B cell (primary cell): ENCODE measurements around the gene NPRL2. TPM values are rescaled to one million over a fixed set of nuclear protein-coding genes. Genes with fewer than 3 reads are reported as not detected.
A peak's percentile ranks its signal among the peaks of the same experiment; 100 is the strongest.

Experiments
- ATAC-seq: fragments of 200-7000 bp; cut with Tn5 transposase; one replicate; pipeline ENCODE4 v1.10.0; 2021; ENCODE audit warnings: low read depth, mild to moderate bottlenecking, moderate number of reproducible peaks, moderate library complexity
- CTCF ChIA-PET: fragments of 350-600 bp; sonication (Branson Sonifier 250); formaldehyde crosslinking; loops from one replicate; lab custom pipeline; 2021; ENCODE audit warnings: antibody characterized with exemption, inconsistent platforms; lab: Charles Lee
- POLR2A ChIA-PET: fragments of 350-600 bp; sonication (Branson Sonifier 250); formaldehyde crosslinking; loops from one replicate; lab custom pipeline; 2021; ENCODE audit warnings: antibody characterized with exemption; lab: Charles Lee
- DNase-seq: peaks from one replicate; pipeline ENCODE4 v3.0.0; 2013
- H2AFZ ChIP-seq: 2 replicates; pipeline ENCODE4 v1.6.1; 2012; ENCODE audit warnings: mild to moderate bottlenecking, low read depth, low read length; ENCODE audit not compliant: insufficient read depth, poor library complexity, severe bottlenecking
- H3K27ac ChIP-seq, 2 donors: 1 replicate in 1 of 2; 2 replicates in 1 of 2; pipeline ENCODE4 v1.5.1; 2012 to 2013; ENCODE audit warnings: low read length in 2 of 2, mild to moderate bottlenecking in 2 of 2, moderate library complexity in 1 of 2
- H3K27me3 ChIP-seq, 4 experiments: fragments of 200-600 bp in 1 of 4; sonication (generic) in 1 of 4; replicated peaks in 1 of 4; 1 replicate in 2 of 4; 2 replicates in 2 of 4; pipeline versions ENCODE4 v1.6.1 to v1.7.0; 2013 to 2016; ENCODE audit warnings: low read length in 3 of 4, mild to moderate bottlenecking in 2 of 4, mixed read lengths in 1 of 4, moderate library complexity in 1 of 4; ENCODE audit not compliant: insufficient read depth in 4 of 4, control insufficient read depth in 3 of 4; ENCODE audit errors: control extremely low read depth in 1 of 4
- H3K36me3 ChIP-seq, 2 experiments: replicated peaks in 1 of 2; 1 replicate in 1 of 2; 2 replicates in 1 of 2; pipeline versions ENCODE4 v1.6.1 to v1.7.1; 2013; ENCODE audit warnings: low read length in 1 of 2; ENCODE audit not compliant: insufficient read depth in 2 of 2, control insufficient read depth in 1 of 2; ENCODE audit errors: control extremely low read depth in 1 of 2, extremely low read depth in 1 of 2
- H3K4me1 ChIP-seq, 2 donors: fragments of 200-600 bp in 1 of 2; sonication (generic) in 1 of 2; 1 replicate in 1 of 2; 2 replicates in 1 of 2; pipeline versions ENCODE4 v1.5.1 to v1.6.1; 2013 to 2017; ENCODE audit warnings: low read length in 2 of 2; ENCODE audit not compliant: control insufficient read depth in 2 of 2, insufficient read depth in 2 of 2
- H3K4me2 ChIP-seq: replicated peaks from 2 replicates; pipeline ENCODE3; 2012; ENCODE audit warnings: mild to moderate bottlenecking, low read depth, low read length; ENCODE audit not compliant: poor library complexity, severe bottlenecking
- H3K4me3 ChIP-seq, 5 experiments: fragments of 200-600 bp in 1 of 5; sonication (generic) in 1 of 5; 1 replicate in 3 of 5; 2 replicates in 2 of 5; pipeline versions ENCODE4 v1.5.1 to v1.7.0; 2011 to 2016; ENCODE audit warnings: low read length in 4 of 5, mild to moderate bottlenecking in 4 of 5, low read depth in 2 of 5, control low read depth in 1 of 5, moderate library complexity in 1 of 5; ENCODE audit not compliant: insufficient read depth in 1 of 5; ENCODE audit errors: control extremely low read depth in 1 of 5, extremely low read depth in 1 of 5
- H3K79me2 ChIP-seq: fragments of 200-600 bp; sonication (generic); one replicate; pipeline ENCODE4 v1.6.0; 2016; ENCODE audit warnings: low read length; ENCODE audit not compliant: control insufficient read depth, insufficient read depth
- H3K9ac ChIP-seq: fragments of 200-600 bp; sonication (generic); 2 replicates; pipeline ENCODE4 v1.6.1; 2017; ENCODE audit warnings: mild to moderate bottlenecking, low read length, moderate library complexity
- H3K9me3 ChIP-seq, 3 donors: one replicate each; pipeline versions ENCODE4 v1.6.1 to v1.7.1; 2013; ENCODE audit warnings: low read length in 2 of 3; ENCODE audit not compliant: control insufficient read depth in 2 of 3, insufficient read depth in 1 of 3; ENCODE audit errors: control extremely low read depth in 1 of 3
- H4K20me1 ChIP-seq: 2 replicates; pipeline ENCODE4 v1.6.0; 2012; ENCODE audit warnings: mild to moderate bottlenecking, low read length; ENCODE audit not compliant: insufficient read depth, control insufficient read depth, poor library complexity, severe bottlenecking
- H3K27ac Mint-ChIP-seq: one replicate; pipeline ENCODE4 v1.8.0; 2021; ENCODE audit warnings: mixed read lengths
- H3K27me3 Mint-ChIP-seq: one replicate; pipeline ENCODE4 v1.8.0; 2021; ENCODE audit warnings: mixed read lengths
- H3K4me1 Mint-ChIP-seq: one replicate; pipeline ENCODE4 v1.8.0; 2021; ENCODE audit warnings: mixed read lengths
- H3K4me3 Mint-ChIP-seq: one replicate; pipeline ENCODE4 v1.8.0; 2021; ENCODE audit warnings: mixed read lengths
- H3K9me3 Mint-ChIP-seq: one replicate; pipeline ENCODE4 v1.8.0; 2022; ENCODE audit warnings: mixed read lengths; ENCODE audit not compliant: insufficient read depth
- EZH2 ChIP-seq: IDR thresholded peaks from 2 replicates; pipeline ENCODE4 v1.6.1; 2012; ENCODE audit warnings: borderline replicate concordance, low read depth, mild to moderate bottlenecking, moderate library complexity, low read length; ENCODE audit not compliant: insufficient read depth, poor library complexity, severe bottlenecking
- WGBS: methylation state at CpG from one replicate; pipeline ENCODE4 v1.1.5; 2013; ENCODE audit warnings: missing lambda C conversion rate; ENCODE audit not compliant: insufficient coverage; 5-methylcytosine and 5-hydroxymethylcytosine counted together
- intact Hi-C: fragments of 100-400 bp; cut with micrococcal nuclease; formaldehyde crosslinking; loops from one replicate; pipeline ENCODE4 v1.10.0; 2022
- polyA plus RNA-seq: library from polyadenylated mRNA; depleted of rRNA; stranded (reverse); fragments of >200 nt; gene quantifications from 2 replicates; pipeline ENCODE4 v1.2.3, GENCODE V29; 2012
- total RNA-seq, 2 donors: library from RNA; stranded (reverse); fragments of 120-200 nt in 1 of 2; gene quantifications; 1 replicate in 1 of 2; 2 replicates in 1 of 2; pipeline versions ENCODE4 v1.2.3 to v1.2.4, GENCODE V29; 2013 to 2022
- TF ChIP-seq, protein P1 (sequence below): fragments of 200-600 bp; IDR thresholded peaks from one replicate; pipeline ENCODE4 v1.8.0; 2022; ENCODE audit warnings: antibody characterized with exemption, mild to moderate bottlenecking

NPRL2 gene
- total and polyA plus RNA-seq, 2 donors (not counting 1 experiment from before 2014, with no cell fraction given), result 31.3 to 64.6 TPM

GRCh38 chr3:50299929-50300680 is 50.5 kb downstream of the NPRL2 start:
- Histone ChIP-seq H3K9ac (peak overlapping the region; percentile 66), H3K27ac (peak overlapping the region; percentile 73 to 84), H3K4me1 (peaks cover 18 to 29% of the 10 kb centered on the region in 2 donors), H3K4me2 (peak overlapping the region; percentile 82), H3K27me3 (no peaks in the 10 kb centered on the region), H2AFZ (peak overlapping the region; percentile 79), H3K79me2 (peaks cover 13% of the 10 kb centered on the region), H4K20me1 (no peaks in the 10 kb centered on the region), H3K36me3 (peaks cover 0 to 4% of the 10 kb centered on the region in 2 experiments), H3K9me3 (no peaks in the 10 kb centered on the region), H3K4me3 (peak overlapping the region; percentile 51 to 88 (median 63))
- peaks cover 39% of the 10 kb centered on the region for H3K4me1 Mint-ChIP-seq
- peak overlapping the region; percentile 100 for H3K27ac Mint-ChIP-seq
- ChIA-PET CTCF (interaction anchor here (0.5 to 3.2 kb wide), 8 partner anchors 11 to 106 kb away, joined by 3 to 28 read pairs (median 7); partner anchors contain the start of genes CYB561D2, HYAL2, NPRL2 and TUSC2), POLR2A (interaction anchor here (0.5 to 2.5 kb wide), 14 partner anchors 9 to 1293 kb away, joined by 3 to 27 read pairs (median 4); partner anchors contain the start of genes CYB561D2, GNAI2, HYAL2 and NPRL2)
- intact Hi-C loops, result loop anchor here (1.0 to 10.0 kb wide), 7 partner anchors 21 to 1085 kb away; partner anchors contain the start of genes GNAI2, MANF, RBM6 and TMEM115
- TF ChIP-seq EZH2, result no peak
- TF ChIP-seq, protein P1, sequence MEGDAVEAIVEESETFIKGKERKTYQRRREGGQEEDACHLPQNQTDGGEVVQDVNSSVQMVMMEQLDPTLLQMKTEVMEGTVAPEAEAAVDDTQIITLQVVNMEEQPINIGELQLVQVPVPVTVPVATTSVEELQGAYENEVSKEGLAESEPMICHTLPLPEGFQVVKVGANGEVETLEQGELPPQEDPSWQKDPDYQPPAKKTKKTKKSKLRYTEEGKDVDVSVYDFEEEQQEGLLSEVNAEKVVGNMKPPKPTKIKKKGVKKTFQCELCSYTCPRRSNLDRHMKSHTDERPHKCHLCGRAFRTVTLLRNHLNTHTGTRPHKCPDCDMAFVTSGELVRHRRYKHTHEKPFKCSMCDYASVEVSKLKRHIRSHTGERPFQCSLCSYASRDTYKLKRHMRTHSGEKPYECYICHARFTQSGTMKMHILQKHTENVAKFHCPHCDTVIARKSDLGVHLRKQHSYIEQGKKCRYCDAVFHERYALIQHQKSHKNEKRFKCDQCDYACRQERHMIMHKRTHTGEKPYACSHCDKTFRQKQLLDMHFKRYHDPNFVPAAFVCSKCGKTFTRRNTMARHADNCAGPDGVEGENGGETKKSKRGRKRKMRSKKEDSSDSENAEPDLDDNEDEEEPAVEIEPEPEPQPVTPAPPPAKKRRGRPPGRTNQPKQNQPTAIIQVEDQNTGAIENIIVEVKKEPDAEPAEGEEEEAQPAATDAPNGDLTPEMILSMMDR, result no peak
- DNase-seq (peak; percentile 43), ATAC-seq (no peak)
- no peaks in the 10 kb centered on the region for H3K27me3 Mint-ChIP-seq
- peak overlapping the region; percentile 100 for H3K4me3 Mint-ChIP-seq
- no peaks in the 10 kb centered on the region for H3K9me3 Mint-ChIP-seq
- 63% methylated on average over 11 of the region's 12 CpGs for WGBS
